ENCODE results near the gene COTL1. TPM values are rescaled to one million over a fixed set of nuclear protein-coding genes. Genes with fewer than 3 reads are reported as not detected.
A peak's percentile ranks its signal among the peaks of the same experiment; 100 is the strongest.

Gene COTL1
- total RNA-seq, 1 experiment from 2014 or later, result 34.1 TPM

DNA sequence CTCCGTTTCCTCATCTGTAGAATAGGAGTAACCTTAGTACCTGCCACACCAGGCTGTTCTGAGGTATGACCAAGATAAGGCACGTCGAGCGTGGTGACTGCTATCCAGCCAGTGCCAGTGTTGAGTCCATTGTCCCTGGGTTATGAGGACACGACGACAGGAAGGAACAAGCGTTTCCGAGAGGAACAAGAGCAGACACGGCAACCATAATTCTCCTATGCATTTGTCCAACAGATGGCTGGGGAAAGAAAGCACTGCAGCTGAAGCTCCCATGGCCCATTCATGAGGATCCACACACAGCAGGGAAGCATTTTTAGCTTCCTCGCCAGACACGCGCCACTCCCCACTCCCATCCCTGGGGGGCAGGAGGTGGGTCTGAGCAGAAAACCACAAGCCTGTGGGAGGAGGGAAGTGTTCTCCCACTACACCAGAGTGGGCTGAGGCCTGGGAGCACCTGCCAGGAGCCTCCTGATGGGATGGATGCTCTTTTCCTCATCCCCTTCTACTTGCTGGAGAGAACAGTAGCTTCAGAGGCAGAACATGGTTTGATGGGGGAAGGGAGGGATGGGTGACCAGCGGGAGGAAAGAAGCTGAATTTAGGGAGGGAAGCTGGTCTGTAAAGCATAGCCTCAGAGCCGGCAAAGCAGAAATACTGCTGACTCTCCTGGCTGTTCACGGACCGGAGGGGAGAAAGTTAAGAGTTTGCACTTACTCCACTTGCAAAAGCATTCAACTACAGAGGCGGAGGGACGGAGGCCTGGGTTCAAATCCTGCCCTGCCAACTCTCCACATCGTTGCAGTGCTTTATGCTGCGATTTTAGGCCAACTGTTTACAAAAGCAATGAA lies 2.7 kb downstream of the COTL1 start:
- CTCF ChIA-PET, result interaction anchor here (0.5 to 0.7 kb wide), 2 partner anchors 111 to 1205 kb away, joined by 3 read pairs; no protein-coding TSS in a partner anchor
- no peak overlapping the region for H3K4me3 ChIP-seq (ENCODE audit: low read depth, low read length, poor library complexity, severe bottlenecking)
- intact Hi-C loops (cut with micrococcal nuclease; ENCODE audit: unreplicated experiment), result no loop called here

DNA sequence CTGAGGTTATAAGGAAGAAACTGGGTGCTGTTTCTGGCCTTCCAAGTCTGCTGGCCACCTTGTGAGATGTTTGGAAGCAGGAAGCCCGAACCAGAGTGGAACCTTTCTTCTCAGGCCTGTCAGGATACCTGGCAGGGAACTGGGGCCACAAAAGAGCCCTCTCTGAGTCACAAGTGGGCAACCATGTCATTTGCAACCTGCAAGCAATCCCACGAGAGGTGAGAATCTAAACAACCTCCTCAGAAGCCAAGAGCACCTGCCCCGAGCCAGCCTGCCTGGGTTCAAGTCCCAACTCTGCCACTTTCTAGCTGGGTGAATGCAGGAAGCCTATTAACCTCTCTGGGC lies 3.3 kb downstream of the COTL1 start:
- Histone ChIP-seq H3K27ac (ENCODE audit: low read depth, low read length, poor library complexity, severe bottlenecking) (no peak overlapping the region), H3K27me3 (replicated peaks; ENCODE audit: insufficient read depth, low read depth, low read length, poor library complexity) (no peaks in the 10 kb centered on the region), H3K9me3 (ENCODE audit: low read depth, low read length, poor library complexity, severe bottlenecking) (no peaks in the 10 kb centered on the region), H3K4me1 (ENCODE audit: insufficient read depth, low read length, poor library complexity, severe bottlenecking) (peaks cover 25% of the 10 kb centered on the region), H3K36me3 (ENCODE audit: insufficient read depth, low read length, poor library complexity, severe bottlenecking) (no peaks in the 10 kb centered on the region), H3K4me3 (ENCODE audit: low read depth, low read length, poor library complexity, severe bottlenecking) (no peak overlapping the region)
- intact Hi-C loops (cut with micrococcal nuclease; ENCODE audit: unreplicated experiment), result no loop called here
- no TSS peak for BruUV-seq (replicated peaks)
- ChIA-PET POLR2A (ENCODE audit: low non-redundant PET) (no interaction called here), CTCF (interaction anchor here (0.7 kb wide), 1 partner anchor 112 kb away, joined by 3 read pairs; no protein-coding TSS in a partner anchor)
- DNase-seq (ENCODE audit: low spot score), result no peak
- TF ChIP-seq EZH2 (IDR thresholded peaks at IDR 0.05; ENCODE audit: borderline replicate concordance, low read depth, low read length, poor library complexity, severe bottlenecking), result no peak
- TF ChIP-seq, protein P1, sequence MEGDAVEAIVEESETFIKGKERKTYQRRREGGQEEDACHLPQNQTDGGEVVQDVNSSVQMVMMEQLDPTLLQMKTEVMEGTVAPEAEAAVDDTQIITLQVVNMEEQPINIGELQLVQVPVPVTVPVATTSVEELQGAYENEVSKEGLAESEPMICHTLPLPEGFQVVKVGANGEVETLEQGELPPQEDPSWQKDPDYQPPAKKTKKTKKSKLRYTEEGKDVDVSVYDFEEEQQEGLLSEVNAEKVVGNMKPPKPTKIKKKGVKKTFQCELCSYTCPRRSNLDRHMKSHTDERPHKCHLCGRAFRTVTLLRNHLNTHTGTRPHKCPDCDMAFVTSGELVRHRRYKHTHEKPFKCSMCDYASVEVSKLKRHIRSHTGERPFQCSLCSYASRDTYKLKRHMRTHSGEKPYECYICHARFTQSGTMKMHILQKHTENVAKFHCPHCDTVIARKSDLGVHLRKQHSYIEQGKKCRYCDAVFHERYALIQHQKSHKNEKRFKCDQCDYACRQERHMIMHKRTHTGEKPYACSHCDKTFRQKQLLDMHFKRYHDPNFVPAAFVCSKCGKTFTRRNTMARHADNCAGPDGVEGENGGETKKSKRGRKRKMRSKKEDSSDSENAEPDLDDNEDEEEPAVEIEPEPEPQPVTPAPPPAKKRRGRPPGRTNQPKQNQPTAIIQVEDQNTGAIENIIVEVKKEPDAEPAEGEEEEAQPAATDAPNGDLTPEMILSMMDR (conservative IDR thresholded peaks at IDR 0.05; ENCODE audit: low read depth, low read length), result no peak

More for the DNA sequence above, 2.7 kb downstream of the COTL1 start:
- Histone ChIP-seq H3K9me3 (ENCODE audit: low read depth, low read length, poor library complexity, severe bottlenecking) (no peaks in the 10 kb centered on the region), H3K27ac (ENCODE audit: low read depth, low read length, poor library complexity, severe bottlenecking) (no peak overlapping the region), H3K27me3 (replicated peaks; ENCODE audit: insufficient read depth, low read depth, low read length, poor library complexity) (no peaks in the 10 kb centered on the region), H3K4me1 (ENCODE audit: insufficient read depth, low read length, poor library complexity, severe bottlenecking) (peaks cover 25% of the 10 kb centered on the region), H3K36me3 (ENCODE audit: insufficient read depth, low read length, poor library complexity, severe bottlenecking) (no peaks in the 10 kb centered on the region)
- BruUV-seq (replicated peaks), result no TSS peak
- TF ChIP-seq, protein P1 (conservative IDR thresholded peaks at IDR 0.05; ENCODE audit: low read depth, low read length), result no peak
- TF ChIP-seq EZH2 (IDR thresholded peaks at IDR 0.05; ENCODE audit: borderline replicate concordance, low read depth, low read length, poor library complexity, severe bottlenecking), result no peak
- DNase-seq (ENCODE audit: low spot score), result peak; percentile 64
- POLR2A ChIA-PET (ENCODE audit: low non-redundant PET), result no interaction called here

DNA sequence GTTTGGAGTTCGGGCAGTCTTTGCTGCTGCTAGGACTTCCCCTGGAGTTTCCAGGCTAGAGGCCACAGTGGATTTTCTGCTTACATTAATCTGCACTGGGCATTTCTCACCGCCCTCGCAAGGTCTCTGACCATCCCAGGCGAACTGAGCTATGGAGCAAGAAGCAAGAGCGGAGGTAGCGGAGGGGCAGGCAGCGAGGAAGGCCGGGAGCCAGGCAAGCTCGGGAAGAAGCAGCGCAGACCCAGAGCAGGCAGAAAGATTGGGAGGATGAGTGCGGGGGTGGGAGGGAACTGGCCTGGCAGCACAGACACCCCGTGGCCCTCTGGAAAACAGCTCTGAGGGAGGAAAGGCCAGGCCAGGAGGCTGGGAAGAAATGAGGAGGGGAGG lies 3.8 kb downstream of the COTL1 start:
- intact Hi-C loops (cut with micrococcal nuclease; ENCODE audit: unreplicated experiment), result no loop called here
- H3K4me3 ChIP-seq (ENCODE audit: low read depth, low read length, poor library complexity, severe bottlenecking), result no peak overlapping the region
- no peak for DNase-seq (ENCODE audit: low spot score)
- ChIA-PET POLR2A (ENCODE audit: low non-redundant PET) (no interaction called here), CTCF (no interaction called here)
- H3K36me3 ChIP-seq (ENCODE audit: insufficient read depth, low read length, poor library complexity, severe bottlenecking), result no peaks in the 10 kb centered on the region
- no TSS peak for BruUV-seq (replicated peaks)
- no peaks in the 10 kb centered on the region for H3K9me3 ChIP-seq (ENCODE audit: low read depth, low read length, poor library complexity, severe bottlenecking)
- TF ChIP-seq, protein P1 (conservative IDR thresholded peaks at IDR 0.05; ENCODE audit: low read depth, low read length), result no peak
- no peak for TF ChIP-seq EZH2 (IDR thresholded peaks at IDR 0.05; ENCODE audit: borderline replicate concordance, low read depth, low read length, poor library complexity, severe bottlenecking)
- no peaks in the 10 kb centered on the region for H3K27me3 ChIP-seq (replicated peaks; ENCODE audit: insufficient read depth, low read depth, low read length, poor library complexity)
- H3K27ac ChIP-seq (ENCODE audit: low read depth, low read length, poor library complexity, severe bottlenecking), result no peak overlapping the region
- H3K4me1 ChIP-seq (ENCODE audit: insufficient read depth, low read length, poor library complexity, severe bottlenecking), result peaks cover 25% of the 10 kb centered on the region
